K562 (cell line): ENCODE data around the gene STIL. TPM values are rescaled to one million over a fixed set of nuclear protein-coding genes. Genes with fewer than 3 reads are reported as not detected.

ENCODE experiments used
- AFF4 ChIP-seq: sonication (generic); formaldehyde crosslinking; IDR thresholded peaks from 2 replicates; pipeline ENCODE4 v1.8.0; 2023; ENCODE audit warnings: mild to moderate bottlenecking, missing genetic modification reagents
- CBX1 ChIP-seq: sonication (generic); IDR thresholded peaks from 2 replicates; pipeline ENCODE4 v1.6.1; 2016; ENCODE audit warnings: antibody characterized with exemption, low read depth, mild to moderate bottlenecking
- CXXC5 ChIP-seq: fragments of 250-450 bp; sonication (Bioruptor Pico); IDR thresholded peaks from 2 replicates; pipeline ENCODE4 v1.8.0; 2022; ENCODE audit warnings: inconsistent platforms, mild to moderate bottlenecking, moderate library complexity
- E2F8 ChIP-seq: fragments of 450-650 bp; IDR thresholded peaks from 2 replicates; pipeline ENCODE4 v1.7.1; 2018; ENCODE audit warnings: mild to moderate bottlenecking, low read depth; ENCODE audit not compliant: partially characterized antibody
- HMBOX1 ChIP-seq: sonication (generic); IDR thresholded peaks from 2 replicates; pipeline ENCODE4 v1.6.1; 2016
- MBD1 ChIP-seq: fragments of 250-450 bp; sonication (Bioruptor Pico); IDR thresholded peaks from 2 replicates; pipeline ENCODE4 v1.8.0; 2022; ENCODE audit warnings: inconsistent platforms
- RB1 ChIP-seq: fragments of 450-650 bp; IDR thresholded peaks from 2 replicates; pipeline ENCODE4 v1.6.1; 2017; ENCODE audit warnings: low read depth, mild to moderate bottlenecking
- ZNF165 ChIP-seq: fragments of 250-450 bp; sonication (Bioruptor Pico); IDR thresholded peaks from 2 replicates; pipeline ENCODE4 v1.4.0; 2020; ENCODE audit warnings: borderline replicate concordance
- ZNF212 ChIP-seq: fragments of 450-650 bp; formaldehyde crosslinking; IDR thresholded peaks from 2 replicates; pipeline ENCODE4 v1.4.0; 2020; ENCODE audit warnings: mild to moderate bottlenecking
- ZNF444 ChIP-seq: fragments of 250-450 bp; sonication (Bioruptor Pico); IDR thresholded peaks from 2 replicates; pipeline ENCODE4 v1.4.0; 2020; ENCODE audit warnings: mild to moderate bottlenecking, moderate library complexity
- ZNF589 ChIP-seq: fragments of 200-800 bp; sonication (Bioruptor generic); IDR thresholded peaks from 2 replicates; pipeline ENCODE4 v1.6.1; 2016; ENCODE audit warnings: low read depth, missing genetic modification characterization, missing compliant biosample characterization
- ZNF79 ChIP-seq: fragments of 250-450 bp; sonication (Bioruptor Pico); IDR thresholded peaks from 2 replicates; pipeline ENCODE4 v1.4.0; 2020; ENCODE audit warnings: low read depth, mild to moderate bottlenecking, moderate library complexity
- polyA plus RNA-seq, 8 experiments: library from polyadenylated mRNA; depleted of rRNA in 4 of 8; stranded (reverse) in 5 of 8; unstranded in 3 of 8; fragments of >200 nt; fragmentation: Nextera tagmentation in 2 of 8; fragmentation: Illumina TruSeq in 1 of 8; extraction: Ambion mirVana in 2 of 8; extraction: Trizol in 1 of 8; gene quantifications; 2 replicates each; pipeline versions ENCODE4 v1.2.1 to v1.2.3, GENCODE V29; 2011 to 2014; ENCODE audit warnings: inconsistent platforms in 1 of 8, missing spikeins in 1 of 8
- total RNA-seq, 7 experiments: library from RNA; depleted of rRNA in 6 of 7; stranded (reverse); fragments of >200 nt in 6 of 7; fragmentation: Illumina TruSeq in 2 of 7; extraction: Trizol in 2 of 7; gene quantifications; 2 replicates each; pipeline versions ENCODE4 v1.2.1 to v1.2.3, GENCODE V29; 2011 to 2021; ENCODE audit warnings: low replicate concordance in 1 of 7

Gene STIL
- total and polyA plus RNA-seq, 9 of the 15 experiments (the other 6 are each of a cell fraction or from before 2014, with no cell fraction given), result 10.5 to 77.4 (median 39.6) TPM

- TF ChIP-seq AFF4 (CRISPR knock-in tag), result 0 out of 2 replicates have a peak, but pooled peaks have one; percentile 73
- peak; percentile 94 for TF ChIP-seq CXXC5 (CRISPR knock-in tag)
- TF ChIP-seq ZNF165 (CRISPR knock-in tag), result 0 out of 2 replicates have a peak, but pooled peaks have one; percentile 20
- TF ChIP-seq RB1, result peak; percentile 85
- peak; percentile 69 for TF ChIP-seq E2F8
- TF ChIP-seq ZNF444 (CRISPR knock-in tag), result no peak
- no peak for TF ChIP-seq MBD1 (CRISPR knock-in tag)
- TF ChIP-seq ZNF589 (CRISPR knock-in tag), result 0 out of 2 replicates have a peak, but pooled peaks have one; percentile 39
- TF ChIP-seq HMBOX1, result 0 out of 2 replicates have a peak, but pooled peaks have one; percentile 34
- 0 out of 2 replicates have a peak, but pooled peaks have one; percentile 37 for TF ChIP-seq CBX1
- no peak for TF ChIP-seq ZNF212 (CRISPR knock-in tag)
- TF ChIP-seq ZNF79, result no peak
These were observed 19.6 kb upstream of the STIL start, which contains the start of gene CMPK1 (continued) for GRCh38 chr1:47333578-47333921.
